ENCODE measurements around the gene NOLC1. TPM values are rescaled to one million over a fixed set of nuclear protein-coding genes. Genes with fewer than 3 reads are reported as not detected.

NOLC1 gene
- total RNA-seq, 4 donors from 2014 or later: 38.6 to 90.6 (median 83.4) TPM

DNA sequence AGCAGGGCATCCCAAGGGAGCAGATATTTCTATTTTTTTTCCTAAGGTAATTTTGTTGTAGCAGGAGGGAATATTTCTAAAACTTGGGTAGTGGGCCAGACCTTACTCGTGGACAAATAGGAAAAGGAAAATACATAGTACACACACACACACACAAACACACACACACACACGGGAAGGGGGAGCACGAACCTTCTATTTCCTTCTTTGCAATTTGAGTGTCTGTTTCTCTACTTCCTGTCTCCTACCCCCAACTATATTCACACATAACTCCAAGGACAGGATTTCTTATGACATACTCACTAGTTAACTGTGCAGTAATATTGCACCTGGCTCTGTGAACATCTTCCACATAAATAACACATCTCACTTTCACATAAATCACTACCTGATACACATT is 36.4 kb upstream of the NOLC1 start:
- TF ChIP-seq POLR2A (IDR thresholded peaks at IDR 0.05): no peak
- TF ChIP-seq, protein P1, sequence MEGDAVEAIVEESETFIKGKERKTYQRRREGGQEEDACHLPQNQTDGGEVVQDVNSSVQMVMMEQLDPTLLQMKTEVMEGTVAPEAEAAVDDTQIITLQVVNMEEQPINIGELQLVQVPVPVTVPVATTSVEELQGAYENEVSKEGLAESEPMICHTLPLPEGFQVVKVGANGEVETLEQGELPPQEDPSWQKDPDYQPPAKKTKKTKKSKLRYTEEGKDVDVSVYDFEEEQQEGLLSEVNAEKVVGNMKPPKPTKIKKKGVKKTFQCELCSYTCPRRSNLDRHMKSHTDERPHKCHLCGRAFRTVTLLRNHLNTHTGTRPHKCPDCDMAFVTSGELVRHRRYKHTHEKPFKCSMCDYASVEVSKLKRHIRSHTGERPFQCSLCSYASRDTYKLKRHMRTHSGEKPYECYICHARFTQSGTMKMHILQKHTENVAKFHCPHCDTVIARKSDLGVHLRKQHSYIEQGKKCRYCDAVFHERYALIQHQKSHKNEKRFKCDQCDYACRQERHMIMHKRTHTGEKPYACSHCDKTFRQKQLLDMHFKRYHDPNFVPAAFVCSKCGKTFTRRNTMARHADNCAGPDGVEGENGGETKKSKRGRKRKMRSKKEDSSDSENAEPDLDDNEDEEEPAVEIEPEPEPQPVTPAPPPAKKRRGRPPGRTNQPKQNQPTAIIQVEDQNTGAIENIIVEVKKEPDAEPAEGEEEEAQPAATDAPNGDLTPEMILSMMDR (IDR thresholded peaks at IDR 0.05): no peak
- Histone ChIP-seq H3K4me1 (peaks cover 63 to 92% (median 70%) of the 10 kb centered on the region in 3 donors), H3K27me3 (no peaks in the 10 kb centered on the region), H3K4me3 (peak overlapping the region in 3 of 4 donors; percentile 78 to 92 (median 87)), H3K36me3 (peaks cover 5 to 12% (median 12%) of the 10 kb centered on the region in 3 donors), H3K27ac (peak overlapping the region; percentile 91 to 99 (median 95)), H3K9me3 (no peaks in the 10 kb centered on the region)
- DNase-seq: no peak
- WGBS, 2 donors: 2 to 5% methylated on average over 3 of the region's 3 CpGs
- intact Hi-C loops (cut with DNase I): no loop called here

DNA sequence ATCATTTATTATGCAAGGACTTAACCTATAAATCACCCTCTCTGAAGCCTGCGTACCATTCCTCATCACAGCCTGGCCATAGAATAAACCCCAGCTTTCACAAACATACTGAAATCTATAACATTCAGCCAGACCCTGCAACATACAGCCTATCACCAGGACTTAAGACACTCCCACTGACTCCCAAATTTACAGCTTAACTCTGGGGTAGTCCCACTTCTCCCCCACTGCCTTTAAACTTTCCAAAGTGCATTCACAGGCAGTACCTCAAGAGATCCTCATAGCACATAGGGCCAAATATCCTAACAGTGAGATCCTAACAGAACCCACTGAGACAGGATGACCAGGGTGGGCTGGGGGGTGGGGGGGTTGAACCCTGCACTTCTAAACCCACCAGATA is 35.5 kb upstream of the NOLC1 start:
- H3K4me1 ChIP-seq: peaks cover 63 to 93% (median 72%) of the 10 kb centered on the region in 3 donors
- peak overlapping the region in 2 of 4 donors; percentile 88 to 92 for H3K4me3 ChIP-seq
- H3K9me3 ChIP-seq: no peaks in the 10 kb centered on the region
- H3K27ac ChIP-seq: peak overlapping the region; percentile 96 to 100 (median 98)
- no peaks in the 10 kb centered on the region for H3K27me3 ChIP-seq
- TF ChIP-seq, protein P1 (IDR thresholded peaks at IDR 0.05): no peak
- no peak for TF ChIP-seq POLR2A (IDR thresholded peaks at IDR 0.05)
- intact Hi-C loops (cut with DNase I): no loop called here
- peaks cover 0 to 4% (median 3%) of the 10 kb centered on the region in 3 donors for H3K36me3 ChIP-seq
- 64 to 75% methylated on average over 1 of the region's 1 CpG for WGBS, 2 donors
- no peak for DNase-seq

DNA sequence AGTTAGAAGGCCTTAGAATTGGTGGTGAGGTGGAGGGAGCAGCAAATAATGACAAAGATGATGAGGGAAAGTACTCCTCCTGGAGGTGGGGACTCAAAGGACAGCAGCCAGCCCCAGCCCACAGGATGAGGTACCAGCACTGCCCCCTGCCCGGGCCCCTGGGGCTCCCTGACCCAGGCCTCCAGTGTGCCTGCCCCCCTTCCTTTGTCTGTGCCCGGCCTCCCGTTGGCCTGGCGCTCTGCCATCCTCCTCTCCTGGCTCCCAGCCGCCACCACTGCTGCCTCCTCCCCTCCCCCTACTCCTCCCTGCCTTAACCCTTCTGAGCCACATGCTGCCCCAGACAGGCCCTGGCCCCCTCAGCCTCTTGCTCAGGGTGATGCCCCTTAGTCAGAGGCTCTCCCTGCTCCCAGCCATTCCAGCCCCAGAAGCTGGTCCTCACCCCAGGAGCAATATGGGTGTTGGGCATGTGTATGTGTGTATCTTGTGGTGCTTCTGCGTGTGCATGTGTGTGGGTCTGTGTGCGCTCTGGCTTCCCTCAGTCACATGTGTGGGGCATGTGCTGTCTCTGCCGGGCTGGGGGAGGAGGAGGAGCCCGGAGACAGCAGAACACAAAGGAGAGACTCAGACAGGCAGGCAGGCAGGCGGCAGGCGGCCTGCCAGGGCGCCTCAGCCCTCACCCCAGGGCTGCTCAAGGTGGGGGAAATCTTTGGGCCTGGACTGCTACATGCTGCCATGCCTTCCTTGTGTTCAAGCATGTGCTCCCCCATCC is 34.6 kb upstream of the NOLC1 start:
- DNase-seq: no peak
- TF ChIP-seq, protein P1 (IDR thresholded peaks at IDR 0.05): no peak
- TF ChIP-seq POLR2A (IDR thresholded peaks at IDR 0.05): peak in 1 of 4 donors; percentile 41
- no peaks in the 10 kb centered on the region for H3K27me3 ChIP-seq
- intact Hi-C loops (cut with DNase I): no loop called here
- H3K4me1 ChIP-seq: peaks cover 57 to 91% (median 68%) of the 10 kb centered on the region in 3 donors
- H3K4me3 ChIP-seq: peak overlapping the region in 3 of 4 donors; percentile 87 to 92 (median 88)
- H3K36me3 ChIP-seq: no peaks in the 10 kb centered on the region
- WGBS, 2 donors: 2 to 6% methylated on average over 5 to 7 of the region's 12 CpGs
- H3K9me3 ChIP-seq: no peaks in the 10 kb centered on the region
- peak overlapping the region; percentile 96 to 100 (median 98) for H3K27ac ChIP-seq

DNA sequence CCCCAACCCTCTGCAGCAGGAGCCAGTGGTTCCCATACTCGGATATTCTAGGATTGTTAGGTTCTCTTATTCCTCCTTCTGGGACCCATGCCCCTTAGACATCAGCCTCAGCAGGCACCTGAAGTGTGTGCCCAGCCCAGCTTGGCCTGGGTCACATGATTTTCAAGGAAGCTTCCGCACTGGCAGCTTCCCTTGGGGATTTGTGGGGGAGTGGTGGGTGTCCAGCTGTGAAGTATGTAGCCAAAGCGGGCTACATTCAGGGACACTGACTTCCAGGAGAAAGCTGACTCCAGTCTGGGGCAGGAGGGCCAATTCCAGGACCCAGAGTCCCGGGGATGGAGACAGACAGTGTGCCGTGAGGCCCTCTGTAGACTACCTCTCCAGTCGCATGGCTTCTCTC is 33.3 kb upstream of the NOLC1 start:
- DNase-seq: no peak
- H3K4me3 ChIP-seq: peak overlapping the region; percentile 69 to 92 (median 88)
- 0% methylated on average over 3 of the region's 6 CpGs for WGBS, 2 donors
- no peaks in the 10 kb centered on the region for H3K9me3 ChIP-seq
- intact Hi-C loops (cut with DNase I): no loop called here
- H3K27me3 ChIP-seq: no peaks in the 10 kb centered on the region
- TF ChIP-seq, protein P1 (IDR thresholded peaks at IDR 0.05): no peak
- TF ChIP-seq POLR2A (IDR thresholded peaks at IDR 0.05): no peak
- peak overlapping the region; percentile 96 to 100 (median 98) for H3K27ac ChIP-seq
- peaks cover 46 to 78% (median 55%) of the 10 kb centered on the region in 3 donors for H3K4me1 ChIP-seq
- no peaks in the 10 kb centered on the region for H3K36me3 ChIP-seq

DNA sequence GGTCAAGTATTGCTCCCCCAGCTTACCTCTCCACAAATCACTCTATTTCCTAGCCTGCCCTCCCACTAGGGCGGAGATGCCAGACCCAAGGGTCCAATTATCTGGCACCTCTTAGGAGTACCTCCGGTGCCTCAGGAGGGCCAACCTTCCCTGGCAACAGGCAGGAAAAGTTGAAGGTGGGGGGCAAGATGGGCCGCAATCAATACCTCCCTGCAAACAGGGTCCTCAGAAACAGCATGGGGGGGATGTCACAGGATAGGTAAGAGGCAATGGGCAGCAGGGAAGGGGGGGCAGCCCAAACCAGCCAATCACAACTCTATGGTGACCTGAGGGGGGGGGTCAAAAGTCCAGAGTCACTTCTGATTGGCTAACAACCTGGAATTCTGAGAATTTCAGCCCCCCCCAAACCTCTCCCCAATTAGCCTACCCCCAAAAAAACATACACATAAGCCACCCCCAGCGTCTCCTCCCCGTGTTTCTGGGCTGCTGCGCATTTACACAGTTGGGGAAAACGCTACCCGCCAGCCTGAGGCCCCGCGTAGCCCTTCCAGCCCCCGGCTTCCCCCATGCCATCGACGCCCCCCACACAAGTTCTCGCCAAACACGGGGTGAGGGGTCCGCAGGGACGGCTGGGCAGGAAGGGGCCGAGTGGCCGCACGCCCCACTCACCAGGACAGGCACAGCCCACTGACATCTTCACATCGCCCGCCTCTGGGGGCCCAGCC is 32.6 kb upstream of the NOLC1 start:
- H3K27me3 ChIP-seq: no peaks in the 10 kb centered on the region
- TF ChIP-seq, protein P1 (IDR thresholded peaks at IDR 0.05): no peak
- no peak for TF ChIP-seq POLR2A (IDR thresholded peaks at IDR 0.05)
- WGBS, 2 donors: 2% methylated on average over 8 of the region's 22 CpGs; no CpG with 5 or more reads in 1 of the 2 donors
- intact Hi-C loops (cut with DNase I): no loop called here
- H3K9me3 ChIP-seq: no peaks in the 10 kb centered on the region
- DNase-seq: no peak
- H3K4me1 ChIP-seq: peaks cover 43 to 71% (median 51%) of the 10 kb centered on the region in 3 donors
- H3K27ac ChIP-seq: peak overlapping the region; percentile 96 to 100 (median 98)
- H3K36me3 ChIP-seq: no peaks in the 10 kb centered on the region
- peak overlapping the region; percentile 69 to 92 (median 88) for H3K4me3 ChIP-seq
